Keratinocyte (primary cell): ENCODE results near the gene FTO. TPM values are rescaled to one million over a fixed set of nuclear protein-coding genes. Genes with fewer than 3 reads are reported as not detected.

Source experiments
- DNase-seq: peaks from one replicate; pipeline ENCODE4 v3.0.0-alpha.2; 2011; ENCODE audit warnings: low read depth, missing footprints, low spot score
- FAIRE-seq: peaks from 2 replicates; lab custom pipeline; 2011; peaks lifted over from hg19 to GRCh38; lab: Jason Lieb, UNC
- H2AFZ ChIP-seq: 2 replicates; pipeline ENCODE4 v1.6.0; 2012; ENCODE audit warnings: low read length, control low read depth, inconsistent platforms; ENCODE audit not compliant: control insufficient read depth
- H3K27ac ChIP-seq: 2 replicates; pipeline ENCODE4 v1.5.1; 2011; ENCODE audit warnings: low read length; ENCODE audit not compliant: control insufficient read depth, insufficient read depth
- H3K27me3 ChIP-seq: 3 replicates; pipeline ENCODE4 v1.6.0; 2011; ENCODE audit warnings: low read length; ENCODE audit not compliant: control insufficient read depth, insufficient read depth; ENCODE audit errors: extremely low read depth
- H3K36me3 ChIP-seq, 2 experiments: 2 replicates in 1 of 2; 3 replicates in 1 of 2; pipeline ENCODE4 v1.5.1; 2011; ENCODE audit warnings: low read length in 2 of 2, mild to moderate bottlenecking in 1 of 2; ENCODE audit not compliant: control insufficient read depth in 2 of 2, insufficient read depth in 2 of 2; ENCODE audit errors: extremely low read depth in 1 of 2
- H3K4me1 ChIP-seq: 3 replicates; pipeline ENCODE4 v1.5.1; 2011; ENCODE audit warnings: low read length; ENCODE audit not compliant: control insufficient read depth, insufficient read depth; ENCODE audit errors: extremely low read depth
- H3K4me2 ChIP-seq: 3 replicates; pipeline ENCODE4 v1.6.0; 2011; ENCODE audit warnings: low read depth, low read length; ENCODE audit not compliant: control insufficient read depth, insufficient read depth; ENCODE audit errors: extremely low read depth
- H3K4me3 ChIP-seq, 3 experiments: fragments of 200-600 bp in 1 of 3; sonication (generic) in 1 of 3; 2 replicates in 2 of 3; 3 replicates in 1 of 3; pipeline ENCODE4 v1.5.1; 2011 to 2016; ENCODE audit warnings: low read length in 3 of 3, mild to moderate bottlenecking in 3 of 3, control low read depth in 2 of 3, inconsistent platforms in 1 of 3, low read depth in 1 of 3, mixed read lengths in 1 of 3, mixed run types in 1 of 3, moderate library complexity in 1 of 3; ENCODE audit not compliant: control insufficient read depth in 2 of 3, insufficient read depth in 2 of 3; ENCODE audit errors: extremely low read depth in 1 of 3
- H3K79me2 ChIP-seq: 2 replicates; pipeline ENCODE4 v1.6.0; 2012; ENCODE audit warnings: low read length; ENCODE audit not compliant: control insufficient read depth, insufficient read depth
- H3K9ac ChIP-seq: 3 replicates; pipeline ENCODE4 v1.6.0; 2011; ENCODE audit warnings: low read length; ENCODE audit not compliant: control insufficient read depth, insufficient read depth; ENCODE audit errors: extremely low read depth
- H3K9me1 ChIP-seq: 3 replicates; pipeline ENCODE4 v1.6.0; 2011; ENCODE audit warnings: low read length; ENCODE audit not compliant: control insufficient read depth, insufficient read depth; ENCODE audit errors: extremely low read depth
- H3K9me3 ChIP-seq: 2 replicates; pipeline ENCODE4 v1.5.1; 2012; ENCODE audit warnings: low read depth, low read length; ENCODE audit not compliant: control insufficient read depth
- H4K20me1 ChIP-seq: 3 replicates; pipeline ENCODE4 v1.6.0; 2011; ENCODE audit warnings: low read length; ENCODE audit not compliant: control insufficient read depth, insufficient read depth; ENCODE audit errors: extremely low read depth
- CTCF ChIP-seq, 3 experiments: IDR thresholded peaks in 1 of 3; conservative IDR thresholded peaks in 1 of 3; optimal IDR thresholded peaks in 1 of 3; 2 replicates in 2 of 3; 3 replicates in 1 of 3; pipeline versions ENCODE3 to v1.5.1; 2011; ENCODE audit warnings: low read length in 3 of 3, mild to moderate bottlenecking in 3 of 3, moderate library complexity in 2 of 3, control low read depth in 1 of 3, inconsistent platforms in 1 of 3; ENCODE audit not compliant: insufficient read depth in 2 of 3; ENCODE audit errors: extremely low read depth in 1 of 3
- EZH2 ChIP-seq: IDR thresholded peaks from one replicate; pipeline ENCODE4 v1.6.1; 2012; ENCODE audit warnings: inconsistent platforms, mild to moderate bottlenecking, low read length, moderate library complexity
- dilution Hi-C: fragments of 300-500 bp; cut with MboI; formaldehyde crosslinking; loops from one replicate; pipeline ENCODE4 v1.7.0; 2020; ENCODE audit warnings: low sequenced_read_pairs; ENCODE audit not compliant: extremely low pct_ligation_motif_present
- polyA plus RNA-seq, 5 experiments: library from polyadenylated mRNA; depleted of rRNA in 3 of 5; stranded (reverse) in 3 of 5; stranded (forward) in 1 of 5; unstranded in 1 of 5; fragments of >200 nt; gene quantifications; 1 replicate in 1 of 5; 2 replicates in 3 of 5; 3 replicates in 1 of 5; pipeline versions ENCODE4 v1.2.1 to v1.2.3, GENCODE V29; 2011 to 2012; ENCODE audit warnings: missing spikeins in 2 of 5, low read depth in 1 of 5, low replicate concordance in 1 of 5

The FTO gene
- polyA plus RNA-seq, 1 donor (not counting 4 experiments of a cell fraction or from before 2014, with no cell fraction given): 56.4 TPM

- dilution Hi-C loops: no loop called here
- Histone ChIP-seq H2AFZ (no peak overlapping the region), H4K20me1 (no peaks in the 10 kb centered on the region), H3K4me1 (peaks cover 10% of the 10 kb centered on the region), H3K9me1 (no peaks in the 10 kb centered on the region), H3K9me3 (no peaks in the 10 kb centered on the region), H3K27ac (no peak overlapping the region), H3K79me2 (no peaks in the 10 kb centered on the region), H3K4me3 (no peak overlapping the region), H3K27me3 (no peaks in the 10 kb centered on the region), H3K36me3 (no peaks in the 10 kb centered on the region), H3K9ac (no peak overlapping the region), H3K4me2 (no peak overlapping the region)
- FAIRE-seq (no peak), DNase-seq (no peak)
- TF ChIP-seq CTCF (optimal IDR thresholded peaks at IDR 0.05 in 1 of 3, IDR thresholded peaks at IDR 0.05 in 1 of 3, conservative IDR thresholded peaks at IDR 0.05 in 1 of 3; ENCODE audit: extremely low read depth in 1 of 3, insufficient read depth in 2 of 3, low read length in 3 of 3): no peak
Measured at GRCh38 chr16:53980675-53981074, 276.7 kb downstream of the FTO start.

GRCh38 chr16:53982631-53983042, 278.7 kb downstream of the FTO start:
- Histone ChIP-seq H3K9me3 (no peaks in the 10 kb centered on the region), H3K4me1 (peaks cover 10% of the 10 kb centered on the region), H2AFZ (no peak overlapping the region), H3K36me3 (no peaks in the 10 kb centered on the region), H3K79me2 (no peaks in the 10 kb centered on the region), H3K27ac (no peak overlapping the region), H4K20me1 (no peaks in the 10 kb centered on the region), H3K9ac (no peak overlapping the region), H3K9me1 (no peaks in the 10 kb centered on the region), H3K27me3 (no peaks in the 10 kb centered on the region), H3K4me2 (no peak overlapping the region), H3K4me3 (no peak overlapping the region)
- no peak for DNase-seq
- no peak for TF ChIP-seq CTCF (optimal IDR thresholded peaks at IDR 0.05 in 1 of 3, IDR thresholded peaks at IDR 0.05 in 1 of 3, conservative IDR thresholded peaks at IDR 0.05 in 1 of 3; ENCODE audit: extremely low read depth in 1 of 3, insufficient read depth in 2 of 3, low read length in 3 of 3)
- TF ChIP-seq EZH2: no peak
- FAIRE-seq: no peak
- dilution Hi-C loops: no loop called here
